Measurements from ENCODE around the gene AKAP3. TPM values are rescaled to one million over a fixed set of nuclear protein-coding genes. Genes with fewer than 3 reads are reported as not detected.

The AKAP3 gene
- total and polyA plus RNA-seq, 2 of the 8 experiments (the other 6 are each of a cell fraction or from before 2014, with no cell fraction given): 0.54 to 1.0 TPM

DNA sequence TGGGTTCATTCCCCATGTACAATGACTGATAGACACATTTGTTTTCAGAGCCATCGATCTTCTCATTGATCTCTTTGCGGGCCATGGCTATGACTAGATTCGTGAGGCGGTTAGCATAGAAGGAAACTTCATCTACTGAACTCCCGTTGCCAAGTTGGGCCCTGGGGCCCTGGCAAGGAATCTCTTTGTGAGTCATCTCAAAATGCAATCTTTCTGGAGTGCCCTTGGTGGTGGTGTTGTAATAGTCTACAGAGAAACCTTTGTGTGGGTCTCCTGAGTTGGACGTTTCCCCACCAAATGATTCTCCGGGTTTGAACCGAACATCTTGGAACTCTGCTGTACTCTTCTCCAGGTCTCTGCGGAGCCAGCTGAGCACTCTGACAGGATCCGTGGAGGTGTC lies 20.4 kb downstream of the AKAP3 start:
- Histone ChIP-seq H2BK120ac (replicated peaks; ENCODE audit: low read depth, low read length) (no peak overlapping the region), H4K91ac (replicated peaks; ENCODE audit: insufficient read length, low read length) (no peak overlapping the region), H3K4me3 (ENCODE audit: extremely low read depth in 1 of 4, insufficient read depth in 2 of 4, low read depth in 3 of 4, low read length in 4 of 4) (no peak overlapping the region), H3K14ac (ENCODE audit: insufficient read length) (no peak overlapping the region), H4K5ac (ENCODE audit: insufficient read length, low read depth, low read length) (no peak overlapping the region), H3K9ac (replicated peaks in 1 of 4; ENCODE audit: extremely low read depth in 1 of 4, low read depth in 3 of 4, low read length in 3 of 4) (no peak overlapping the region), H2BK20ac (ENCODE audit: low read length) (no peak overlapping the region), H4K20me1 (replicated peaks in 1 of 2; ENCODE audit: control insufficient read depth in 1 of 2, insufficient read depth in 2 of 2, low read length in 2 of 2) (no peaks in the 10 kb centered on the region), H2AFZ (ENCODE audit: low read length) (no peak overlapping the region), H3K4me1 (replicated peaks in 1 of 4; ENCODE audit: control insufficient read depth in 3 of 4, insufficient read depth in 4 of 4, low read length in 3 of 4) (peaks cover 0 to 5% (median 0%) of the 10 kb centered on the region in 4 experiments; a peak in 2 of 7 replicates), H3K36me3 (ENCODE audit: control insufficient read depth in 2 of 4, insufficient read depth in 4 of 4, low read length in 3 of 4) (no peaks in the 10 kb centered on the region), H2BK15ac (ENCODE audit: low read length) (no peak overlapping the region), H2BK12ac (ENCODE audit: low read depth, low read length) (no peak overlapping the region), H2BK5ac (ENCODE audit: low read depth, low read length) (no peak overlapping the region), H3K4me2 (ENCODE audit: insufficient read depth in 1 of 2, low read depth in 2 of 2, low read length in 2 of 2) (no peak overlapping the region), H3K18ac (ENCODE audit: extremely low read depth, low read length) (no peak overlapping the region), H3K79me2 (ENCODE audit: control insufficient read depth in 1 of 2, insufficient read depth in 2 of 2, low read length in 2 of 2) (no peaks in the 10 kb centered on the region), H2AK5ac (ENCODE audit: low read depth, low read length) (no peak overlapping the region), H3K56ac (replicated peaks; ENCODE audit: insufficient read length, low read depth, low read length) (no peak overlapping the region), H3K23me2 (ENCODE audit: low read depth, low read length) (no peaks in the 10 kb centered on the region), H3K4ac (replicated peaks; ENCODE audit: insufficient read length, low read depth, low read length) (no peak overlapping the region), H3K9me3 (ENCODE audit: insufficient read depth in 2 of 2, low read depth in 1 of 2, low read length in 1 of 2) (peaks cover 5% of the 10 kb centered on the region in 2 experiments; a peak in 1 of 4 replicates), H4K8ac (ENCODE audit: extremely low read depth, insufficient read depth, low read length) (no peak overlapping the region; the same call in 1 of the 2 replicates), H3K79me1 (ENCODE audit: low read depth, low read length) (no peaks in the 10 kb centered on the region), H3K27ac (ENCODE audit: low read depth, low read length) (no peak overlapping the region), H3K23ac (ENCODE audit: insufficient read length) (no peak overlapping the region), H3K27me3 (replicated peaks in 1 of 4; ENCODE audit: control insufficient read depth in 3 of 4, extremely low read depth in 1 of 4, insufficient read depth in 3 of 4, low read length in 3 of 4) (no peaks in the 10 kb centered on the region; a peak in 1 of 7 replicates)
- DNase-seq (ENCODE audit: low read depth in 1 of 2, low spot score in 2 of 2) (no peak), FAIRE-seq (no peak)
- 95% methylated on average over 10 of the region's 10 CpGs; no CpG with 5 or more reads in 1 of the 2 experiments for whole genome bisulfite sequencing, 2 experiments (ENCODE audit: extremely low coverage in 1 of 2, insufficient coverage in 1 of 2, insufficient read length in 1 of 2, insufficient replicate concordance in 2 of 2, low coverage in 1 of 2, low lambda C conversion rate in 2 of 2, missing lambda C conversion rate in 1 of 2)
- CTCF ChIA-PET (ENCODE audit: partially characterized antibody): interaction anchor here (0.9 kb wide), 1 partner anchor 25 kb away, joined by 5 read pairs; no protein-coding TSS in a partner anchor
- POLR2A ChIA-PET (ENCODE audit: partially characterized antibody): no interaction called here
- no peak for TF ChIP-seq JUN (IDR thresholded peaks at IDR 0.05; ENCODE audit: low read depth, low read length)
- TF ChIP-seq EP300 (IDR thresholded peaks at IDR 0.05; ENCODE audit: borderline replicate concordance in 1 of 2, low read depth in 2 of 2, low read length in 2 of 2): no peak
- TF ChIP-seq ZNF274 (IDR thresholded peaks at IDR 0.05; ENCODE audit: borderline replicate concordance, extremely low read depth, low read length): no peak
- TF ChIP-seq FOSL1 (IDR thresholded peaks at IDR 0.05; ENCODE audit: insufficient read depth, low read depth, low read length): no peak
- TF ChIP-seq SIX5 (IDR thresholded peaks at IDR 0.05; ENCODE audit: low read depth, low read length): no peak
- TF ChIP-seq POLR2A (IDR thresholded peaks at IDR 0.05; ENCODE audit: control extremely low read depth in 1 of 2, low read depth in 2 of 2, low read length in 2 of 2): no peak
- TF ChIP-seq, protein P1, sequence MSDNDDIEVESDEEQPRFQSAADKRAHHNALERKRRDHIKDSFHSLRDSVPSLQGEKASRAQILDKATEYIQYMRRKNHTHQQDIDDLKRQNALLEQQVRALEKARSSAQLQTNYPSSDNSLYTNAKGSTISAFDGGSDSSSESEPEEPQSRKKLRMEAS (IDR thresholded peaks at IDR 0.05): no peak
- no peak for TF ChIP-seq KDM4A (IDR thresholded peaks at IDR 0.05; ENCODE audit: low read depth, low read length, severe bottlenecking)
- TF ChIP-seq HDAC2 (IDR thresholded peaks at IDR 0.05; ENCODE audit: borderline replicate concordance in 1 of 2, low read depth in 2 of 2, low read length in 2 of 2): no peak
- no peak for TF ChIP-seq CEBPB (IDR thresholded peaks at IDR 0.05; ENCODE audit: low read depth, low read length)
- TF ChIP-seq NRF1 (IDR thresholded peaks at IDR 0.05; ENCODE audit: low read depth, low read length): no peak
- no peak for TF ChIP-seq SP4 (IDR thresholded peaks at IDR 0.05; ENCODE audit: low read length)
- no peak for TF ChIP-seq TBP (IDR thresholded peaks at IDR 0.05; ENCODE audit: low read depth, low read length)
- TF ChIP-seq GTF2F1 (IDR thresholded peaks at IDR 0.05; ENCODE audit: borderline replicate concordance, low read depth, low read length): no peak
- no peak for TF ChIP-seq JUND (IDR thresholded peaks at IDR 0.05; ENCODE audit: low read length)
